GM18861 (cell line): ENCODE results near the gene TPR.
A peak's percentile ranks its signal among the peaks of the same experiment; 100 is the strongest.

Experiments used
- ATAC-seq: cut with Tn5 transposase; IDR thresholded peaks from one replicate; pipeline ENCODE4 v1.9.1; 2021; ENCODE audit not compliant: unreplicated experiment

TPR gene

GRCh38 chr1:186330758-186331157 is 44.3 kb downstream of the TPR start:
- no peak for ATAC-seq

DNA sequence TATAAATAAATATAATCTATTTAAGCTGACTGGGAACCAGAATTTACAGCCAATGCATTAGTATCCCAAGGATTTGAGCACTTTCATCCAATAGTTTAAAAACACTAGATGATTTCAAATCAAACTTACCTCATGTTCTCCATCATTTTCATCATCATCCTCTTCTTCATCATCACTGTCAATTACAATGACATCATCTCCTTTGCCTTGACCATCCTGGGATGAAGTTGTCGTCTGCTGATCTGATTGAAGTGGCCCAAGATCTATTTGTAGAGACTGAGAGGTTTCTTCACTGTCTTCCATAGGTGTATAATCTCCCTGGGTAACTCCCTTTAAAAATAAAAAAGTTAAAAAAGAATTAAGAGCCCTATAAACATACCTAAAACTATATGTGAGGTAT is 47.7 kb downstream of the TPR start:
- no peak for ATAC-seq

GRCh38 chr1:186326009-186326408 is 49.0 kb downstream of the TPR start:
- ATAC-seq = no peak

DNA sequence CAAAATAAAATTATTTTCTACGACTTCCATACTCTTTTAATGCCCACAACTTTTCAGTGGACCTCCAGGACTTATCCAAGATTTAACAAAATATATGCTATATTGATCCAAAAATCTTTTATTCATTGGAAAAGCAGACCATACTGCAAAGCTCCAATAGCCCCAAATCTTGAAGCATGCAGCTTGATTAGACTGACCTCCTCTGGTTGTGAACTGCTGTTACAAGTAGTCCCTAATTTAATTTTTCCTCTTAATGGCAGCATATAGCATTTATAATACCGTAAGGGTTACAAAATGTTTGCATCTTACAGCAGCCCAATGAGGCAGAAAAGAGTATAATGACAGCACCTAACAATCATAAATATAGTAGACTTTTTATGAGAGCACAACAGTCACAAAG is 49.8 kb downstream of the TPR start:
- ATAC-seq = no peak

GRCh38 chr1:186323865-186324264 is 51.2 kb downstream of the TPR start:
- no peak for ATAC-seq

- ATAC-seq = no peak
Measured at GRCh38 chr1:186315570-186315969, 59.5 kb downstream of the TPR start.

DNA sequence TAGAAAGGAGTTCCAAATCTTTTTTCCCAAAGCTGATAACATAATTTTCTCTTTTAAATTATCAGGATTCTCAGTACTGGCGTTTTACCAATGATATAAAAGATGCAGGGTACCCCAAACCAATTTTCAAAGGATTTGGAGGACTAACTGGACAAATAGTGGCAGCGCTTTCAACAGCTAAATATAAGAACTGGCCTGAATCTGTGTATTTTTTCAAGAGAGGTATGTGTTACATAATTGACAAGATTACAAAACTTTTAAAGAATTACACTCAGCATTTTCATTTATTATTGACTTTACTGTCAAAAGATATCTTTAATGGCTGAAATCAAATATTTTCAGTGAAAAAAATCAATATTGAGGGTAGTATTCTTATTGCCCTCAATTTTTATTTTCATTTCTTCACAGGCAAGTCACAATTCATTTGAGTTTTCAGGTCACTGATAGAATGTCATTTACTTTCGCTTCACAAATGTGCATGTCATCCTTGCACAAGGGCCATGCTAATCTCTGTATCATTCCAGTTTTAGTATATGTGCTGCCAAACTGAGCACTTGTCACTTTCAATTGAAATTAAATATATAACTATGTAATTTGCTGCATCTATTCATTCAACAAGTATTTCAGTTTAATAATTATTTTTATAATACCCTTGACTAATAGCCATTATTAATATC is 63.5 kb downstream of the TPR start:
- no peak for ATAC-seq

GRCh38 chr1:186310307-186310706 is 64.7 kb downstream of the TPR start:
- no peak for ATAC-seq

- ATAC-seq = no peak
Measured at GRCh38 chr1:186308264-186309060, 66.6 kb downstream of the TPR start.

GRCh38 chr1:186307445-186307844 is 67.6 kb downstream of the TPR start:
- ATAC-seq = no peak

GRCh38 chr1:186306533-186306932 is 68.5 kb downstream of the TPR start:
- ATAC-seq = no peak

GRCh38 chr1:186304982-186305949 is 69.8 kb downstream of the TPR start:
- ATAC-seq = peak; percentile 78

DNA sequence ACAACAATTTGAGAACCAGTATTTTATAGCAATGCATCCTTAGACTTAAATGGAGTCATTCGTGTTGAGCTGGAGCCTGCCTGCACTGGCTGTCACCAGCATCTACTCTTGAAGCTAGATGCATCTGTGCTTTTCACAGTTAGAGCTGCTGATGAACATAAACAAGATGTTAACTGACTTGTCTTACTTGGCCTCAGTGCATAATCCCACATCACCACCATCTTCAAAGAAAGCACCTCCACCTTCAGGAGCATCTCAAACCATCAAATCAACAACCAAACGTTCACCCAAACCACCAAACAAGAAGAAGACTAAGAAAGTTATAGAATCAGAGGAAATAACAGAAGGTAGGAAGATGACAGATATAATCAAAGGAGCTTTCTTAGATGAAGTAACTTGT is 71.1 kb downstream of the TPR start:
- ATAC-seq = no peak

DNA sequence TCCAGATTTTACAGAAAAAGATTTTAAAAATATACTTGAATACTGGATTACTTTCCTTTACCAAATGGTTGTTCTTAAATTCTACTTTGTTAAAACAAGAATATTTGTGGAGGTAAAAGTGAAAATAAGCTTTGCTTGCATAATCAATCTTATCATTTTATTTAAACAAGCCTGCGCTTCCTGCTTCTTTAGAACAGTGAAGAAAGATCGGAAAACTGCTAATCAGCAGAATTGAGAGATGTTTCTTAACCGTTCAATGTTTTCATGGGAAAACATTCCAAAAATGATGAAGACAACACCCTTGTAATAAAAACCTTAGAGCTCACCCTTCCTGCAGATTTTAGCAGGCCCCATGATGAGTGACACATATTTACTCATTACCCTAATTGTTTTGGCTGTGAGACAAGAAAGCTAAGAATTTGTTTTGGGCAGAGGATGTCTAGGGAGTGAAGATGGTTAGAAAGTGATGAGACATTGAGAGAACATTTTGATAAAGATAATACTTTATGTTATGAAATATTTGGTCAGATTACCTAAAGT is 72.6 kb downstream of the TPR start:
- ATAC-seq = no peak

- no peak for ATAC-seq
Measured at GRCh38 chr1:186301448-186301847, 73.6 kb downstream of the TPR start.

DNA sequence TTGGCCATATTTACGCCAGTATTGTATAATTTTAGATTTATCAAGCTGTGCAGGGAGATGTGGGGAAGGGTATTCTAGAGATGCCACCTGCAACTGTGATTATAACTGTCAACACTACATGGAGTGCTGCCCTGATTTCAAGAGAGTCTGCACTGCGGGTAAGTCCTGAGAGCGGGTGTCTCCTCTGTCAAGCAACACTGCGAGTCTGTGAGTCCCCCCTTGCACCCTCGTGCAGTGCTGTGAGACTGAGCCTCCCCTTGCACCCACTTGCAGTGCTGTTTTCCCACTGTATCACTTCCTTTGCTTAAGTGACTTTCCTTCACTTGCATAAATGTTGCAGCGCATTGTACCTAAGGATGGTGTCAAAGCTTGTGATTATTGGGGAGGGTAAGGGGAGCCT is 75.0 kb downstream of the TPR start:
- no peak for ATAC-seq

DNA sequence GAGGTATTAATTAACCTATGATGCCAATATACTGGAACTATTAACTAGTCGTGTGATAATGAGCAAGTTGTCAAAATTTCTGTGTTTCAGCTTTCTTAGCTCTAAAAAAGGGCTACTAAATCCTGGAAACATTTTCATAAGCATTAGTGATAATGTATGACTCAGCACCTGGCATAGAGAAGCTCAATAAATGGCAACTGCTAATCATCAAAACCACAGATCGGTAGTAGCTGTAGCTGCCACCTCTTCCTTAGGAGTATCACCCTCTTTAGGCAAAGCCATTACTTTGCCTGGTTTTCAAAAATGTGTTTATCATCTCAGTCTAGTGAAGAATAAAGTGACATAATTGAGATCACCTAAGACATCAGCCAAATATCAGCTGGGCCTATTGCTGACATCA is 75.5 kb downstream of the TPR start:
- no peak for ATAC-seq

DNA sequence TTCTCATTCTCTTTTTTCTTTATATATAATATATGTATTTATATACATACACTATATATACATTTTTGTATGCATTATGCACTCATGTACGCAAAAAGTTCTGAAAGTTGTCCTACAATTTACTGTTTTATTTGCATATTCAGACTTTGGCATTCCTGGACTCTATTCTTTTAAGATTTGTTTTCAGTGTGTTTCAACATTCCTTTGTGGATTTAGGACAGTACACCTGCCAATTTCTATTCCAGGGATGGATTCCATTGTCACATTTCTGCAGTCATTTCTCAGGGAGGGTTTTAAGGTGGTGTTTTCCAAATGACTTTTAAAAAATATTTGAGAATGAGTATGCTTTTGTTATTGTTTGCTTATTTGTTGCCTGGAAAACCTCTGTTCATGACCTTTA is 76.2 kb downstream of the TPR start:
- no peak for ATAC-seq

GRCh38 chr1:186297439-186298045 is 77.5 kb downstream of the TPR start:
- ATAC-seq = no peak

GRCh38 chr1:186295980-186296379 is 79.1 kb downstream of the TPR start, which contains the start of gene PRG4:
Gene PRG4 (plus strand): TSS chr1:186296279.
- no peak for ATAC-seq

DNA sequence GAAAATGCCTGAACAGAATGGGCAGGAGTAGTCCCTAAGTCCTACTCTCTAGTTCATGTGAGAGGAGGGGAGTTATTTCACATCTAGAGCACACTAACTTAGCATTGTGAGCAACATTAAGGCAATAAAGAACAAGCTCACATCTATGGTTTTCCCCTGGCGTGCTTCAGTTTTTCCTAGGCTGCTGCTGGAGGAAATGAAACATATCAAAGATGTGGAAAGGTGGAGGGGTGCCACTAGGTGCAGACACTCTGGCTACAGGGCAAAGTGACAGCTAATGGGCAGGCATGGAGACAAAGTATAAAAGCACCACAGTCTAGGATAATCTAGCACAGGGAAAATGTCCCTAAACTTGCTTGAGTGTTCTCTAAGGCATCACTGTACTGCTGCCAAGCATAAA is 82.2 kb downstream of the TPR start:
- ATAC-seq = no peak
